ENCODE measurements around the gene ADAMTSL3. TPM values are rescaled to one million over a fixed set of nuclear protein-coding genes. Genes with fewer than 3 reads are reported as not detected.

ADAMTSL3 gene
- total RNA-seq, 1 experiment from 2014 or later = 0.05 TPM

- H3K9me3 ChIP-seq (ENCODE audit: control insufficient read depth in 1 of 2, insufficient read depth in 1 of 2, low read depth in 1 of 2, low read length in 2 of 2) = no peaks in the 10 kb centered on the region
- H4K20me1 ChIP-seq (ENCODE audit: insufficient read depth) = no peaks in the 10 kb centered on the region
- BruUV-seq (replicated peaks) = no TSS peak
- RAD21 ChIA-PET (ENCODE audit: low non-redundant PET in 1 of 2, low total read pairs in 2 of 2, uncharacterized antibody in 2 of 2, unreplicated experiment in 2 of 2) = no interaction called here
- H3K4me1 ChIP-seq (ENCODE audit: control insufficient read depth in 1 of 2, insufficient read depth in 2 of 2, low read length in 2 of 2) = no peaks in the 10 kb centered on the region
- H3K36me3 ChIP-seq (ENCODE audit: control insufficient read depth in 1 of 2, insufficient read depth in 2 of 2, low read length in 2 of 2) = no peaks in the 10 kb centered on the region
- DNase-seq (ENCODE audit: low read depth, low spot score) (no peak), ATAC-seq (no peak)
- no peak overlapping the region for H2AFZ ChIP-seq (ENCODE audit: low read depth, low read length, poor library complexity, severe bottlenecking)
- CTCF ChIA-PET = no interaction called here
- TF ChIP-seq ELF1 (IDR thresholded peaks at IDR 0.05; ENCODE audit: borderline replicate concordance, low read depth) (no peak), ZFX (IDR thresholded peaks at IDR 0.05) (no peak), CBX3 (IDR thresholded peaks at IDR 0.05; ENCODE audit: low read depth) (no peak), RAD21 (IDR thresholded peaks at IDR 0.05; ENCODE audit: low read depth) (no peak), ATF3 (IDR thresholded peaks at IDR 0.05) (no peak), SIN3A (IDR thresholded peaks at IDR 0.05; ENCODE audit: low read depth) (no peak), POLR2AphosphoS5 (IDR thresholded peaks at IDR 0.05; ENCODE audit: low read depth, low read length) (no peak), CTCF (IDR thresholded peaks at IDR 0.05 in 2 of 3, conservative IDR thresholded peaks at IDR 0.05 in 1 of 3; ENCODE audit: borderline replicate concordance in 1 of 3, insufficient read depth in 1 of 3, low read depth in 2 of 3, low read length in 2 of 3) (no peak), EZH2phosphoT487 (IDR thresholded peaks at IDR 0.05; ENCODE audit: borderline replicate concordance) (no peak)
- TF ChIP-seq, protein P1, sequence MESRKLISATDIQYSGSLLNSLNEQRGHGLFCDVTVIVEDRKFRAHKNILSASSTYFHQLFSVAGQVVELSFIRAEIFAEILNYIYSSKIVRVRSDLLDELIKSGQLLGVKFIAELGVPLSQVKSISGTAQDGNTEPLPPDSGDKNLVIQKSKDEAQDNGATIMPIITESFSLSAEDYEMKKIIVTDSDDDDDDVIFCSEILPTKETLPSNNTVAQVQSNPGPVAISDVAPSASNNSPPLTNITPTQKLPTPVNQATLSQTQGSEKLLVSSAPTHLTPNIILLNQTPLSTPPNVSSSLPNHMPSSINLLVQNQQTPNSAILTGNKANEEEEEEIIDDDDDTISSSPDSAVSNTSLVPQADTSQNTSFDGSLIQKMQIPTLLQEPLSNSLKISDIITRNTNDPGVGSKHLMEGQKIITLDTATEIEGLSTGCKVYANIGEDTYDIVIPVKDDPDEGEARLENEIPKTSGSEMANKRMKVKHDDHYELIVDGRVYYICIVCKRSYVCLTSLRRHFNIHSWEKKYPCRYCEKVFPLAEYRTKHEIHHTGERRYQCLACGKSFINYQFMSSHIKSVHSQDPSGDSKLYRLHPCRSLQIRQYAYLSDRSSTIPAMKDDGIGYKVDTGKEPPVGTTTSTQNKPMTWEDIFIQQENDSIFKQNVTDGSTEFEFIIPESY (IDR thresholded peaks at IDR 0.05; ENCODE audit: extremely low read depth, insufficient replicate concordance, low read length) = no peak
- no peak overlapping the region for H3K4me2 ChIP-seq (ENCODE audit: low read length)
- no peaks in the 10 kb centered on the region for H3K79me2 ChIP-seq (ENCODE audit: insufficient read depth, low read length)
- no peaks in the 10 kb centered on the region for H3K9me2 ChIP-seq (ENCODE audit: insufficient read depth)
- intact Hi-C loops (cut with micrococcal nuclease) = no loop called here
- H3K4me3 ChIP-seq (replicated peaks in 1 of 2; ENCODE audit: low read depth in 1 of 2, low read length in 2 of 2) = no peak overlapping the region
- POLR2A ChIA-PET = no interaction called here
- H3K27me3 ChIP-seq (ENCODE audit: insufficient read depth, low read length) = peaks cover 4% of the 10 kb centered on the region; the same call in 1 of the 2 replicates
- no peak overlapping the region for H3K27ac ChIP-seq (ENCODE audit: low read depth, low read length)
- H3K9ac ChIP-seq (ENCODE audit: low read length) = no peak overlapping the region
Measured at GRCh38 chr15:84009616-84010015, 355.7 kb downstream of the ADAMTSL3 start.

All from HCT116 (cell line).